GM12801 (cell line): ENCODE results near the gene MTF1.

Source experiments
- TF ChIP-seq, protein P1 (sequence below): IDR thresholded peaks from one replicate; pipeline ENCODE4 v1.5.1; 2011; ENCODE audit warnings: control low read depth; ENCODE audit not compliant: insufficient read length; ENCODE audit errors: extremely low read depth

Gene MTF1

DNA sequence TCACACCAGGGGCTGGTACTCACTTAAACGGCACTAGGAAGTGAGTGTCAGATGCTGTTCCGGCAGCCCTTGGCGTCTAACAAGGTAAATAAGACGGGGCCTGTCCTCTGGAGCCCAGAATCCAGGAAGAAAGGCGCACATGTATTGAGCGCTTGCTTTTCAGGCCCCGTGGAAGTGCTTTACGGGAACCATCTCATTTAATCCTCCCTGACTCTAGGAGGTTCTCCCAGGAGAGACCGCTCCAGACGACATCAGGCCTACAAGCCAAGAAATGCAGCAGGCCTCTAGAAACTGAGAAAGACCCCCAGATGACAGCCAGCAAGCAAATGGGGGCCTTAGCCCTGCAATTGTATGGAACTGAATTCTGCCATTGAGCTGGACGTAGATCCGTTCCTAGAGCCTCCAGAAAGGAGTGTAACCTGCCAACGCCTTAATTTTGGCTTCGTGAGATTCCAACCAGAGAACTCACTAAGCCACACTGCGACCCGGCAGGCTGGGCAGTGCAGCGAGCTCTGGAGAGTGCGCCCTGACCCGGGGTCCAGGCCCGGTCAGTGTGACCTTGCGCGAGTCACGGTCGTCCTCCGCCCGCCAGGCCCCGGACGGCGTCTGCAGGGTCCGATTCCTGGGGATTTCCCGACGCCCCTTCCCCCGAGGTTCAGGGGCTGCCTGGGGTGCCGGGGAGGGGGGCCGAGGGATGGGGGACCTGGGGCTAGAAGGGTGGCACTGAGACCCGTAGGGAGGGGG lies 66.3 kb downstream of the MTF1 start:
- TF ChIP-seq, protein P1, sequence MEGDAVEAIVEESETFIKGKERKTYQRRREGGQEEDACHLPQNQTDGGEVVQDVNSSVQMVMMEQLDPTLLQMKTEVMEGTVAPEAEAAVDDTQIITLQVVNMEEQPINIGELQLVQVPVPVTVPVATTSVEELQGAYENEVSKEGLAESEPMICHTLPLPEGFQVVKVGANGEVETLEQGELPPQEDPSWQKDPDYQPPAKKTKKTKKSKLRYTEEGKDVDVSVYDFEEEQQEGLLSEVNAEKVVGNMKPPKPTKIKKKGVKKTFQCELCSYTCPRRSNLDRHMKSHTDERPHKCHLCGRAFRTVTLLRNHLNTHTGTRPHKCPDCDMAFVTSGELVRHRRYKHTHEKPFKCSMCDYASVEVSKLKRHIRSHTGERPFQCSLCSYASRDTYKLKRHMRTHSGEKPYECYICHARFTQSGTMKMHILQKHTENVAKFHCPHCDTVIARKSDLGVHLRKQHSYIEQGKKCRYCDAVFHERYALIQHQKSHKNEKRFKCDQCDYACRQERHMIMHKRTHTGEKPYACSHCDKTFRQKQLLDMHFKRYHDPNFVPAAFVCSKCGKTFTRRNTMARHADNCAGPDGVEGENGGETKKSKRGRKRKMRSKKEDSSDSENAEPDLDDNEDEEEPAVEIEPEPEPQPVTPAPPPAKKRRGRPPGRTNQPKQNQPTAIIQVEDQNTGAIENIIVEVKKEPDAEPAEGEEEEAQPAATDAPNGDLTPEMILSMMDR: no peak

DNA sequence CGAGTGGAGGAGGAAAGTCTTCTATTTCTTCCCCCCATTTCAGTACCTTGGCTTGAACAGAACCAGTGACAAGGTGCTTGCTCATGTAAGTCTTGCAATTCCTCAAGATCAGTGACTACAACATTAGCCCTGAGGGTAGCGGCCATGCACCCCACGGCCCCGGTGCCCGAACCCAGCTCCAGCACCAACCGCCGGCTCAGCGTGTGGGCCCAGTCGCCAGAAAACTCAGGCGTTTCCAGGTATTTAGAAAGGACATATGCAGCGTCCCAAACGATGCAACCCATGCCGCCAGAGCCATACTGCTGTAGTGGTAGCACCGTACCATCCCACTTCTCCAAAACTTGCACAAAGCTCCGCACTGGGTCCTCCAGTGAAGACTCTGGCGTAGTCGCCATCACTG lies 76.9 kb downstream of the MTF1 start:
- TF ChIP-seq, protein P1: no peak

DNA sequence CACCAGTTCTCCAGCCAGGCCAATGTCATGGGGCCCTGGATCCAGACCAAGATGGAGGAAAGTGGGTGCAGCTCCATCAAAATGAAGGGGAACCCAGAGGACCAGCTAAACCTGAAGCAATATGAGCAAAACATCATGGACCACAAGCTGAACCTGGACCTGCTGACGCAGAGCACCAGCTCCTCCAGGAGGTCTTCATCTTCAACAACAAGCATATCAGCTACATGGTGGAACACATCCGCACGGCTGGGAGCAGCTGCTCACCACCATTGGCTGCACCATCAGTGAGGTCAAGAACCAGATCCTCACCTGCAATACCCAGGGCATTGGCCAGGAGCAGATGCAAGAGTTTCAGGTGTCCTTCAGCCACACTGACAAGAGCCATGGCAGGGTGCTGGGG lies 80.7 kb downstream of the MTF1 start:
- TF ChIP-seq, protein P1: no peak

DNA sequence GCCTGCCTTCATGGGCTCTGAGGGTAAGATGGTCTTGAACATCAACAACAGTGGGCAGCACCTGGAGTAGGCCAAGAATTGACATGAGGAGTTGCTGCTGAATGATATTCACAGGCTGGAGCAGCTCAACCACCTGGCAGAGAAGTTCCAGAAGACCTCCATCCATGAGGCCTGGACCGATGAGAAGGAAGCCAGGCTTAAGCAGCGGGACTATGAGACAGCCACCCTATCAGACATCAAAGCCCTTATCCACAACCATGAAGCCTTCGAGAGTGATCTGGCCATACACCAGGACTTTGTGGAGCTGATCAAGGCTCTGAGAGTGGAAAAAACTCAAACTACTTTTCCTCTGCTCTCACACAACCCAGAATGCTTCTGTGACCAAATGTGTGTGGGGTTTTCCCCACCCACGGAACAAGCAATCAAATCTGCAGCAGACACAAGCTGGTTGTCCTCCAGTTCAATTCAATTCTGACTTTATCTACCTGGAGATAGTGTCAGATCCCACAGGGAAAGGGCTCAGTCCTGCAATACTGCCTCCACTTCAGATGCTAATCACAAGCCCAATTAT lies 82.4 kb downstream of the MTF1 start:
- TF ChIP-seq, protein P1: no peak

DNA sequence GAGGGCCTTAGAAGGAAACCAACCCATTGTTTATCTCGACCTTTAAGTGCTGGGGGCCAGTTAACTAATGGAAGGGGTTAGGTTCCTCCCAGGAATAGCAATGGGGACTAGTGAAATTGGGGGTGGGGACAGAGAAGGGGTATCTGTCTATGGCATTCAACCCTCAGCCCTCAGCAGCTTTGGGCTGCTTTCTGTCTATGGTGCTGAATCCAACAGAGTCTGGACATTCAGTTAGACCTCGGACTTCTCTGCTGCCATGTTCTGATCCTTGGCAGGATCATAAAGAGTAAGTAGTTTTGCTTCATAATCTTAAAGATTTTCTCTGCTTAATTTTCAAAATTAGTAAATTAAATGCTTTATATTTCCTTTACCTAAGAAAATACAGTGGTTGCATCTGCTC lies 91.9 kb downstream of the MTF1 start:
- TF ChIP-seq, protein P1: no peak

DNA sequence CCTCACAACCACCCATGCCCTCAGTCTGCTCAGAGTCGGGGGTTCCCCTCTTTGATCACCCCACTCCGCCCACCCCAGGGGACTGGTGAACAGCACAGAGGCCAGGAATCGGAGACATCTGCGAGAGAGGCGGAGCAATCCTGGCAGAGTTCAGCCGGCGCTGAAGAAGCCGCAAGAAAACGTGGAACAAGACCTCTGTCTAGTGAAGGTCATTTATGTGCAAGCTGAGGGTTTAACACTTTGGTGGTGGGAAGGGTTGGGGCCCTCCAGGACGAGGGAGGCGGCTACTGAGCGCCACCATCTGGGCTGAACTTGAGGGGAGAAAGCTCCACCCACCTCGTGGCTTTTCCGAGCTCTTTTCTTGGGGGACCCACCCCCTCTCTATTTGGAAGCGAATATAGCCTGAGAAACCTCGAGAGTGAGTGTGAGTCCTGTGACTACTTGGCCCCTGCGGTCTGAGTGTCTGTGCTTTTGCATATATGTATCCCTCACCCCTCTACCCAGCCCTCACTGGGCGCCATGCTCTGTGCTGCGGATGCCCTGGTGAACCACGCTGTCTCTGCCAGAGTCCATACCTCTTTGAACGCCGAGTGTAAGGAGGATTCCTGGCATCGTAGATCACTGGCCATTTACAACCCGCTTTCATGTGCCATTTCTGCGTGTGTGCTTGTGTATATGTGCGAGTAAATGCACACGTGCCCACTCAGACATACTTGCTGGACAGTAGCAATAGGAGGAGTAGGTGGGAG lies 93.3 kb downstream of the MTF1 start:
- TF ChIP-seq, protein P1: no peak

DNA sequence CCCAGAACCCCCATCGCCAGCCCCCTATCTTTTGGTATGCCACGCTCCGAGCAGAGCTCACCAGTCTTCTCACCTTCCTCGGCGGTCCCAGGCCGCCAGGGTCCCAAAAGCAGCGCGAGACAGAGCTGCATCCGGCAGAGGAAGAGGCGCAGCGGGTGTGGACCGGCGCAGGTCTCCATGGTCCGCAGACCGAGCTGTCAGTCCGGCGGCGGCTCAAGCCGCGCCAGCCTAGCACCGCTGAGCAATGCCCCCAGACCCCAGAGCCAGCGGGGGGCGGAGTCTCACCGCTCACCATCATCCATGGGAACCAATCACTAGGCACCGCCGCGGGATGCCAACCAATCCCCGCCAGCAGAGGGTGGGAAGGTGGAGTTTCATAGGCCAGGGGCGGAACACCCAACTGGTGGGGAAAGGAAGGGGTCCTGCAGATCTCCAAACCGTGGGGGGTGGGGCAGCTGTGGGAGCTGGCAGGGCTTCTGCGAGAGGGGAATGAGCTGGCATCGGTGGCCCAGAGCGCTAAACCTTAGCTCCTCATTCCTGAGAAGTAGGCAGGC lies 94.4 kb downstream of the MTF1 start, which contains the start of gene EPHA10:
Gene EPHA10, minus strand, starts transcription at position 233 of the 554 bp plus-strand sequence. Its CDS starts 54 bp downstream, at position 179.
- TF ChIP-seq, protein P1: no peak
